ENCODE data around the gene ARL11. TPM values are rescaled to one million over a fixed set of nuclear protein-coding genes. Genes with fewer than 3 reads are reported as not detected.

Gene ARL11
- total and polyA plus RNA-seq, 2 of the 4 experiments (the other 2 are of a cell fraction) = not detected

GRCh38 chr13:49638030-49638743 lies 9.9 kb downstream of the ARL11 start:
- DNase-seq = no peak
- no peaks in the 10 kb centered on the region for H3K36me3 ChIP-seq (ENCODE audit: control insufficient read depth, insufficient read depth, low read length)
- H3K9ac ChIP-seq (ENCODE audit: low read depth, low read length) = no peak overlapping the region
- no peak overlapping the region for H2BK15ac ChIP-seq (ENCODE audit: low read depth, low read length)
- H3K56ac ChIP-seq (ENCODE audit: extremely low read depth, insufficient read depth, low read length) = no peak overlapping the region
- no peaks in the 10 kb centered on the region for H4K20me1 ChIP-seq (ENCODE audit: insufficient read depth, low read length)
- no peak overlapping the region for H2BK5ac ChIP-seq (ENCODE audit: low read depth, low read length, poor library complexity, severe bottlenecking)
- no peaks in the 10 kb centered on the region for H3K79me1 ChIP-seq (ENCODE audit: low read depth in 1 of 2, low read length in 2 of 2)
- CTCF ChIA-PET = no interaction called here
- H3K23ac ChIP-seq (ENCODE audit: low read depth, low read length) = no peak overlapping the region
- peaks cover 4% of the 10 kb centered on the region; the same call in 1 of the 2 replicates for H3K4me1 ChIP-seq (ENCODE audit: control insufficient read depth, insufficient read depth, low read length)
- ATAC-seq (ENCODE audit: low read depth) = no peak
- intact Hi-C loops (cut with micrococcal nuclease) = no loop called here
- H4K5ac ChIP-seq (ENCODE audit: low read depth, low read length) = no peak overlapping the region
- no TSS peak for BruUV-seq (replicated peaks)
- no peak overlapping the region for H3K27ac ChIP-seq (ENCODE audit: insufficient read depth, low read length)
- H3K9me1 ChIP-seq (ENCODE audit: insufficient read depth, low read length) = no peaks in the 10 kb centered on the region
- H3K27me3 ChIP-seq (ENCODE audit: control insufficient read depth, insufficient read depth, low read length) = no peaks in the 10 kb centered on the region
- no peak overlapping the region for H3K18ac ChIP-seq (ENCODE audit: low read depth, low read length)
- POLR2A ChIA-PET (ENCODE audit: unreplicated experiment) = no interaction called here
- dilution Hi-C loops (cut with HindIII; ENCODE audit: low sequenced_read_pairs, unreplicated experiment) = no loop called here
- no peak overlapping the region for H2BK120ac ChIP-seq (ENCODE audit: low read depth, low read length)
- H2AK9ac ChIP-seq (replicated peaks; ENCODE audit: low read depth, low read length, poor library complexity) = no peak overlapping the region
- no peak overlapping the region for H3K4me2 ChIP-seq (ENCODE audit: low read depth, low read length)
- no peak overlapping the region for H4K8ac ChIP-seq (ENCODE audit: low read depth in 2 of 2, low read length in 2 of 2)
- H3K4me3 ChIP-seq (ENCODE audit: insufficient read depth, low read depth, low read length) = no peak overlapping the region
- no peak overlapping the region for H4K91ac ChIP-seq (ENCODE audit: insufficient read depth, low read depth, low read length)
- no peak overlapping the region for H2AK5ac ChIP-seq (ENCODE audit: low read depth, low read length)
- in situ Hi-C loops (cut with MboI; ENCODE audit: low sequenced_read_pairs) = no loop called here
- no CpG with 5 or more reads among the region's 4 CpGs for WGBS, 2 experiments (ENCODE audit: extremely low coverage in 2 of 2, insufficient read length in 1 of 2)
- TF ChIP-seq RFX5 (IDR thresholded peaks at IDR 0.05; ENCODE audit: low read depth, low read length) (no peak), USF2 (IDR thresholded peaks at IDR 0.05; ENCODE audit: low read depth, low read length) (no peak), MAFK (IDR thresholded peaks at IDR 0.05; ENCODE audit: low read depth, low read length) (no peak), RAD21 (IDR thresholded peaks at IDR 0.05; ENCODE audit: low read length) (no peak), RCOR1 (IDR thresholded peaks at IDR 0.05; ENCODE audit: insufficient replicate concordance, low read length) (no peak), FOS (IDR thresholded peaks at IDR 0.05; ENCODE audit: low read depth, low read length) (no peak), MAZ (IDR thresholded peaks at IDR 0.05; ENCODE audit: borderline replicate concordance, low read depth, low read length) (no peak)
- H2AFZ ChIP-seq (replicated peaks; ENCODE audit: low read length, poor library complexity) = no peak overlapping the region
- no peak overlapping the region for H3K4ac ChIP-seq (ENCODE audit: low read depth, low read length)
- H2BK20ac ChIP-seq (ENCODE audit: low read depth, low read length) = no peak overlapping the region
- no peak overlapping the region for H3K14ac ChIP-seq (replicated peaks; ENCODE audit: low read depth, low read length)
- no peaks in the 10 kb centered on the region for H3K9me3 ChIP-seq (ENCODE audit: control insufficient read depth, insufficient read depth, low read length)
